Trophoblast cell (in vitro differentiated cells and primary cell): ENCODE measurements around the gene SNED1.

Experiments used
- DNase-seq, 2 donors: peaks; one replicate each; pipeline ENCODE4 v3.0.0-alpha.2; 2016
- H2AFZ ChIP-seq: 2 replicates; pipeline ENCODE4 v1.6.1; 2013; ENCODE audit warnings: low read length, moderate library complexity, mild to moderate bottlenecking; ENCODE audit not compliant: insufficient read depth, poor library complexity
- H2AK5ac ChIP-seq: 2 replicates; pipeline ENCODE4 v1.6.1; 2013; ENCODE audit warnings: mild to moderate bottlenecking, low read length
- H2BK120ac ChIP-seq: 2 replicates; pipeline ENCODE4 v1.6.1; 2013; ENCODE audit warnings: low read length, mild to moderate bottlenecking, moderate library complexity; ENCODE audit not compliant: insufficient read depth, poor library complexity
- H2BK12ac ChIP-seq: 2 replicates; pipeline ENCODE4 v1.6.1; 2013; ENCODE audit warnings: mild to moderate bottlenecking, low read length, moderate library complexity
- H2BK5ac ChIP-seq: 2 replicates; pipeline ENCODE4 v1.6.1; 2013; ENCODE audit warnings: low read length, low read depth, moderate library complexity, mild to moderate bottlenecking; ENCODE audit not compliant: poor library complexity
- H3K14ac ChIP-seq: 2 replicates; pipeline ENCODE4 v1.6.1; 2013; ENCODE audit warnings: mild to moderate bottlenecking, low read length
- H3K18ac ChIP-seq: 2 replicates; pipeline ENCODE4 v1.6.1; 2013; ENCODE audit warnings: mild to moderate bottlenecking, low read length
- H3K23ac ChIP-seq: 2 replicates; pipeline ENCODE4 v1.6.1; 2013; ENCODE audit warnings: low read length
- H3K27ac ChIP-seq: 2 replicates; pipeline ENCODE4 v1.5.1; 2013; ENCODE audit warnings: low read depth, mild to moderate bottlenecking, inconsistent platforms, low read length, moderate library complexity
- H3K27me3 ChIP-seq: 2 replicates; pipeline ENCODE4 v1.6.1; 2013; ENCODE audit warnings: inconsistent platforms, mild to moderate bottlenecking, low read length, moderate library complexity; ENCODE audit not compliant: insufficient read depth
- H3K36me3 ChIP-seq, 2 experiments: 1 replicate in 1 of 2; 2 replicates in 1 of 2; pipeline ENCODE4 v1.6.1; 2013; ENCODE audit warnings: low read length in 2 of 2, mild to moderate bottlenecking in 2 of 2, moderate library complexity in 1 of 2; ENCODE audit not compliant: insufficient read depth in 2 of 2, control insufficient read depth in 1 of 2
- H3K4ac ChIP-seq: 2 replicates; pipeline ENCODE4 v1.6.1; 2013; ENCODE audit warnings: low read depth, mild to moderate bottlenecking, low read length, moderate library complexity
- H3K4me1 ChIP-seq, 2 experiments: 1 replicate in 1 of 2; 2 replicates in 1 of 2; pipeline ENCODE4 v1.6.1; 2013; ENCODE audit warnings: low read length in 2 of 2, mild to moderate bottlenecking in 2 of 2, moderate library complexity in 1 of 2; ENCODE audit not compliant: insufficient read depth in 2 of 2, control insufficient read depth in 1 of 2
- H3K4me2 ChIP-seq: 2 replicates; pipeline ENCODE4 v1.6.1; 2013; ENCODE audit warnings: inconsistent platforms, mild to moderate bottlenecking, low read length, moderate library complexity
- H3K4me3 ChIP-seq: 2 replicates; pipeline ENCODE4 v1.5.1; 2013; ENCODE audit warnings: mild to moderate bottlenecking, low read depth, low read length, inconsistent platforms
- H3K79me1 ChIP-seq: one replicate; pipeline ENCODE4 v1.6.1; 2013; ENCODE audit warnings: low read length
- H3K79me2 ChIP-seq: 2 replicates; pipeline ENCODE4 v1.6.1; 2013; ENCODE audit warnings: low read length, mild to moderate bottlenecking; ENCODE audit not compliant: control insufficient read depth, insufficient read depth, poor library complexity
- H3K9ac ChIP-seq: 2 replicates; pipeline ENCODE4 v1.6.1; 2013; ENCODE audit warnings: mild to moderate bottlenecking, low read length
- H3K9me3 ChIP-seq: 2 replicates; pipeline ENCODE4 v1.6.1; 2013; ENCODE audit warnings: low read depth, mild to moderate bottlenecking, control low read depth, inconsistent platforms, low read length; ENCODE audit not compliant: insufficient read depth
- H4K12ac ChIP-seq: 2 replicates; pipeline ENCODE4 v1.6.1; 2013; ENCODE audit warnings: low read depth, mild to moderate bottlenecking, low read length, moderate library complexity
- H4K8ac ChIP-seq: 2 replicates; pipeline ENCODE4 v1.6.1; 2013; ENCODE audit warnings: low read depth, mild to moderate bottlenecking, low read length, moderate library complexity
- H4K91ac ChIP-seq: one replicate; pipeline ENCODE4 v1.6.1; 2013; ENCODE audit warnings: low read depth, mild to moderate bottlenecking, low read length, moderate library complexity
- WGBS: extraction: QIAGEN DNeasy Blood & Tissue Kit; methylation state at CpG from one replicate; pipeline ENCODE4 v1.1.7; 2013; ENCODE audit warnings: missing lambda C conversion rate; ENCODE audit not compliant: insufficient read length, insufficient coverage; ENCODE audit errors: extremely low coverage; 5-methylcytosine and 5-hydroxymethylcytosine counted together

SNED1 gene

GRCh38 chr2:241008711-241009121, 10.3 kb downstream of the SNED1 start:
- H2AFZ ChIP-seq = no peak overlapping the region
- no peak overlapping the region for H2AK5ac ChIP-seq
- H3K4me2 ChIP-seq = no peak overlapping the region
- no peak overlapping the region for H2BK5ac ChIP-seq
- no peak overlapping the region for H2BK120ac ChIP-seq
- H3K18ac ChIP-seq = no peak overlapping the region
- H3K23ac ChIP-seq = no peak overlapping the region
- peaks cover 9% of the 10 kb centered on the region for H3K79me1 ChIP-seq
- H3K27ac ChIP-seq = no peak overlapping the region
- H4K12ac ChIP-seq = no peak overlapping the region
- peaks cover 2% of the 10 kb centered on the region for H3K79me2 ChIP-seq
- no peak for DNase-seq
- H4K91ac ChIP-seq = no peak overlapping the region
- H2BK12ac ChIP-seq = no peak overlapping the region
- no peaks in the 10 kb centered on the region for H3K27me3 ChIP-seq
- H4K8ac ChIP-seq = no peak overlapping the region
- no CpG with 5 or more reads among the region's 7 CpGs for WGBS
- H3K14ac ChIP-seq = no peak overlapping the region
- no peak overlapping the region for H3K4ac ChIP-seq
- H3K4me1 ChIP-seq = peaks cover 13 to 16% of the 10 kb centered on the region in 2 experiments
- H3K4me3 ChIP-seq = no peak overlapping the region
- H3K9me3 ChIP-seq = peaks cover 5% of the 10 kb centered on the region
- H3K36me3 ChIP-seq = no peaks in the 10 kb centered on the region
- H3K9ac ChIP-seq = no peak overlapping the region

DNA sequence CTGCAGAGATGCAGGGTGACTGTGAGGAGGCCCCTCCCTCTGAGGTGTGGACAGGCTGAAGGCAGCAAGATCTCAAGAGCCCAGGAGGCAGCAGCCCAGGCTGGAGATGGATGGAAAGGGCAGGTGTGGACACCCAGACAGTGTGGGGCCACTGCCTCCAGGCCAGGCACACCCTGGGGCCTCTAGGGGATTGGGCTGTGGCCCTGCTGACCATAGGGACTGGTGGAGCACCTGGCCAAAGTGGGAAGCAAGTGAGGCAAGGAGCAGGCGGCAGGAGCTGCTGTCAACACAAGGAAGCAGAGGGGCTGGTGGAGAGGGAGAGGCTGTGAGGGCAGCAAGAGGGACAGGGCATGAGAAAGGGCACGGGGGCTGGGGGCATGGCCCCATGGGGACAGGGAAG, 10.8 kb downstream of the SNED1 start:
- H3K4me2 ChIP-seq = no peak overlapping the region
- H3K36me3 ChIP-seq = no peaks in the 10 kb centered on the region
- no peaks in the 10 kb centered on the region for H3K27me3 ChIP-seq
- no peak overlapping the region for H2AK5ac ChIP-seq
- no peak overlapping the region for H3K9ac ChIP-seq
- no CpG with 5 or more reads among the region's 2 CpGs for WGBS
- H4K12ac ChIP-seq = no peak overlapping the region
- H2BK12ac ChIP-seq = peak overlapping the region; percentile 51
- DNase-seq = no peak
- no peak overlapping the region for H2BK120ac ChIP-seq
- no peak overlapping the region for H3K27ac ChIP-seq
- peak overlapping the region; percentile 34 for H3K18ac ChIP-seq
- peak overlapping the region; percentile 13 for H2AFZ ChIP-seq
- H2BK5ac ChIP-seq = peak overlapping the region; percentile 7
- no peak overlapping the region for H4K8ac ChIP-seq
- peaks cover 3% of the 10 kb centered on the region for H3K9me3 ChIP-seq
- H3K79me2 ChIP-seq = peaks cover 2% of the 10 kb centered on the region
- H3K23ac ChIP-seq = no peak overlapping the region
- H3K4me3 ChIP-seq = no peak overlapping the region
- H3K4me1 ChIP-seq = peaks cover 13 to 16% of the 10 kb centered on the region in 2 experiments
- H3K14ac ChIP-seq = no peak overlapping the region
- peaks cover 9% of the 10 kb centered on the region for H3K79me1 ChIP-seq
- no peak overlapping the region for H3K4ac ChIP-seq
- no peak overlapping the region for H4K91ac ChIP-seq

DNA sequence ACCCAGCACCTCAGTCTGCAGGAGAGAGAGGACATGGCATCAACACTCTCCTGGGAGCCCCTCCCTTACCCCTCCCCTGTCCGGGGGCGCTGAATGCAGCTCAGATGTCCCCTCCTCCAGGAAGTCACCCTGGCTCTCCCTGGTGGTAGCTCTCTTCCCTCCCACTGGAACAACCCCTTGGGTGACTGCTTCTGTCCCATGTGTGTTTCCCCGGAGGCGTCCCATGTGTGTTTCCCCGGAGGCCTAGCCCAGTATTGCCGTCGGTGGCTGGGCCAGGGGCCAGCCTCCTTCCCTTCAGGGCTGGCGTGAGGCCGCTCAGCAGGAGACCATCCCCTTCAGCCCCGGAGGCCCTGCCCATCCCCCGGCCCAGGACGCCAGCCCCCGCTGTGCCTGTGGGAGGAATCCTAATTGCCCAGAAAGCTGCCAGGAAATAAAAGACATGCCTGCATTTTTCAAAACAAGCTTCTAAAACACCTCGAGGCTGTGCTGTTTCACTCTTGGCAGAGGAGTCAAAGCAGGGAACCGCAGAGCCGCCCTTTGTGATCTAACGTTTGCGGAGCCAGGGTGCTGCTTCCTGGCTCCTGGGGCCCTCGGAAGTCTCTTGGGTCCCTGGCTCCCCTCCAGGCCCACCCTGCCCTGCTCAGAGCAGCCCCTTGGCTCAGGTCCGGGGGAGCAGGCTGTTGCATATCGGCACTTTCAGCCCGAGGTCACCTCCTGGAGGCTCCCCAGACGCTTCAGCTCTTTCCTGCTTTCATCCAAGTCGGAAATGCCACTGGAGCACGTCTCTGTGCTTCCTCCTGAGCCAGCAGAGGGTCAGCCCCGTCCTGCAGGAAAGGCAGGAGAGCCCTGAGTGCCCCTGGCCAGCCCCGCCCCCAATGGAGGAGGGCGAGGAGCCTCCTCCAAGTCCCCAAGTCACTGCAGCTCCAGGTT, 11.4 kb downstream of the SNED1 start:
- no peak overlapping the region for H2AK5ac ChIP-seq
- no peaks in the 10 kb centered on the region for H3K27me3 ChIP-seq
- peak overlapping the region; percentile 93 for H4K8ac ChIP-seq
- peaks cover 9% of the 10 kb centered on the region for H3K79me1 ChIP-seq
- no peak overlapping the region for H3K9ac ChIP-seq
- H3K14ac ChIP-seq = peak overlapping the region; percentile 48
- H3K4me2 ChIP-seq = peak overlapping the region; percentile 57
- peak overlapping the region; percentile 77 for H2AFZ ChIP-seq
- no peaks in the 10 kb centered on the region for H3K36me3 ChIP-seq
- H3K79me2 ChIP-seq = peaks cover 2% of the 10 kb centered on the region
- no peak overlapping the region for H3K23ac ChIP-seq
- peak overlapping the region; percentile 50 for H2BK120ac ChIP-seq
- H3K27ac ChIP-seq = peak overlapping the region; percentile 64
- peak overlapping the region; percentile 16 for H4K12ac ChIP-seq
- H4K91ac ChIP-seq = peak overlapping the region; percentile 73
- WGBS = no CpG with 5 or more reads among the region's 28 CpGs
- H2BK12ac ChIP-seq = peak overlapping the region; percentile 51
- DNase-seq = peak in 1 of 2 donors; percentile 4
- H3K4ac ChIP-seq = no peak overlapping the region
- peaks cover 4% of the 10 kb centered on the region for H3K9me3 ChIP-seq
- H2BK5ac ChIP-seq = peak overlapping the region; percentile 44
- H3K18ac ChIP-seq = peak overlapping the region; percentile 51
- peaks cover 13 to 16% of the 10 kb centered on the region in 2 experiments for H3K4me1 ChIP-seq
- peak overlapping the region; percentile 11 for H3K4me3 ChIP-seq

DNA sequence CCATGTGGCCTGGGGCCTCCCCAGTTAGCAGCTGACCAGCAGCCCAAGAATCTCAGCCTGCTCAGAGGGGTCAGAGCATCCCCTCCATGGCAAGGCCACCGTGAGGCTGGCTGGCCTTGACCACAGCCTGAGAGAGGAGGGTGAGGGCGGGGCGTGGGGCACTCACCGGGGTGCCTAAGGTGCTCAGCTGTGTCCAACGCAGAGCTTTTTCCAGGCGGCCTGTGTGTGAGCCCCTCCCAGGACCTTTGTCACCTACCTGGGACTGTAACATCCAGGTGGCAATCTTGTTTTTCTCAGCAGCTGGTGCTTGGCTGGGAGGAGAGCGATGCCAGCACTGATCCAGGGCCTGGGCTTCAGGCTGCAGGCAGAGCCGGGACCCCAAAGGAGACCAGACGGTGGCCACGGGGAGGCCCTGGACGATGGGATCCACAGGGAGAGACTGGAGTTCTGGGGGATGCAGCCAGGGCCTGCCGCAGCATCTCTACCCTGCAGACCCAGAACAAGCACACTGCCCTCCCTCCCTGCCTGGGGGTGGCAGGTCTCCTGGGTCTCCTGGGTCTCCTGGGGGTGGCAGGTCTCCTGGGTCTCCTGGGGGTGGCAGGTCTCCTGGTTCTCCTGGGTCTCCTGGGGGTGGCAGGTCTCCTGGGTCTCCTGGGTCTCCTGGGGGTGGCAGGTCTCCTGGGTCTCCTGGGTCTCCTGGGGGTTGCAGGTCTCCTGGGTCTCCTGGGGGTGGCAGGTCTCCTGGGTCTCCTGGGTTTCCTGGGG, 12.3 kb downstream of the SNED1 start:
- Histone ChIP-seq H3K14ac (no peak overlapping the region), H3K27me3 (no peaks in the 10 kb centered on the region), H2BK12ac (no peak overlapping the region), H3K79me2 (peaks cover 2% of the 10 kb centered on the region), H4K12ac (no peak overlapping the region), H3K4me3 (no peak overlapping the region), H3K4me1 (peaks cover 13 to 16% of the 10 kb centered on the region in 2 experiments), H3K79me1 (peaks cover 9% of the 10 kb centered on the region), H3K18ac (no peak overlapping the region), H3K9me3 (peaks cover 5% of the 10 kb centered on the region), H2BK120ac (no peak overlapping the region), H3K9ac (no peak overlapping the region), H4K8ac (peak overlapping the region; percentile 93), H2AK5ac (no peak overlapping the region), H3K36me3 (no peaks in the 10 kb centered on the region), H2BK5ac (no peak overlapping the region), H3K27ac (no peak overlapping the region), H2AFZ (peak overlapping the region; percentile 77), H3K4me2 (peak overlapping the region; percentile 57), H3K23ac (no peak overlapping the region), H4K91ac (peak overlapping the region; percentile 73), H3K4ac (no peak overlapping the region)
- DNase-seq = no peak
- WGBS = no CpG with 5 or more reads among the region's 12 CpGs
